GM23338 (cell line): Measurements from ENCODE around the gene PDE6A. TPM values are rescaled to one million over a fixed set of nuclear protein-coding genes. Genes with fewer than 3 reads are reported as not detected.

Source experiments
- ATAC-seq: fragments of 200-7000 bp; cut with Tn5 transposase; 3 replicates; pipeline ENCODE4 v1.9.1; 2020
- DNase-seq: peaks from one replicate; pipeline ENCODE4 v3.0.0-alpha.2; 2015; ENCODE audit warnings: low spot score
- H2AFZ ChIP-seq: fragments of 200-600 bp; sonication (generic); 2 replicates; pipeline ENCODE4 v1.8.0; 2016; ENCODE audit warnings: antibody characterized with exemption, mild to moderate bottlenecking, moderate library complexity
- H3F3A ChIP-seq: fragments of 200-600 bp; sonication (generic); replicated peaks from 2 replicates; pipeline ENCODE4 v1.8.0; 2017; ENCODE audit warnings: antibody characterized with exemption, mixed run types, low read depth
- H3K27ac ChIP-seq: fragments of 200-600 bp; sonication (generic); 2 replicates; pipeline ENCODE4 v1.6.1; 2016; ENCODE audit warnings: low read depth
- H3K27me3 ChIP-seq: fragments of 200-600 bp; sonication (generic); 2 replicates; pipeline ENCODE4 v1.8.0; 2016; ENCODE audit warnings: mild to moderate bottlenecking, mixed run types, moderate library complexity; ENCODE audit not compliant: insufficient read depth
- H3K36me3 ChIP-seq: fragments of 200-600 bp; sonication (generic); 2 replicates; pipeline ENCODE4 v1.8.0; 2016; ENCODE audit warnings: mild to moderate bottlenecking; ENCODE audit not compliant: insufficient read depth
- H3K4me1 ChIP-seq: fragments of 200-600 bp; sonication (generic); 2 replicates; pipeline ENCODE4 v1.8.0; 2016; ENCODE audit warnings: mild to moderate bottlenecking, moderate library complexity; ENCODE audit not compliant: insufficient read depth
- H3K4me2 ChIP-seq: fragments of 200-600 bp; sonication (generic); 2 replicates; pipeline ENCODE4 v1.7.1; 2017; ENCODE audit warnings: mixed run types
- H3K4me3 ChIP-seq: fragments of 200-600 bp; sonication (generic); 2 replicates; pipeline ENCODE4 v1.6.1; 2016; ENCODE audit warnings: mixed run types
- H3K79me2 ChIP-seq: fragments of 200-600 bp; sonication (generic); replicated peaks from 2 replicates; pipeline ENCODE4 v1.8.0; 2017; ENCODE audit warnings: mild to moderate bottlenecking; ENCODE audit not compliant: insufficient read depth
- H3K9me2 ChIP-seq: fragments of 200-600 bp; sonication (generic); 2 replicates; pipeline ENCODE4 v1.8.0; 2017; ENCODE audit not compliant: insufficient read depth
- H4K20me1 ChIP-seq: fragments of 200-600 bp; sonication (generic); replicated peaks from 2 replicates; pipeline ENCODE4 v1.8.0; 2017; ENCODE audit warnings: mild to moderate bottlenecking; ENCODE audit not compliant: insufficient read depth
- H3K27ac Mint-ChIP-seq: 2 replicates; pipeline ENCODE4 v1.8.0; 2020; ENCODE audit warnings: inconsistent platforms, mild to moderate bottlenecking, moderate library complexity, mixed read lengths
- H3K27me3 Mint-ChIP-seq: 3 replicates; pipeline ENCODE4 v1.8.0; 2022; ENCODE audit warnings: low read depth, mild to moderate bottlenecking, moderate library complexity, mixed read lengths, inconsistent platforms; ENCODE audit not compliant: insufficient read depth, poor library complexity
- H3K36me3 Mint-ChIP-seq: 3 replicates; pipeline ENCODE4 v1.8.0; 2021; ENCODE audit warnings: low read depth, mild to moderate bottlenecking, inconsistent platforms, moderate library complexity, mixed read lengths
- H3K4me1 Mint-ChIP-seq: 3 replicates; pipeline ENCODE4 v1.8.0; 2020; ENCODE audit warnings: mild to moderate bottlenecking, inconsistent platforms, mixed read lengths
- H3K4me3 Mint-ChIP-seq: 3 replicates; pipeline ENCODE4 v1.8.0; 2021; ENCODE audit warnings: moderate library complexity, mild to moderate bottlenecking, inconsistent platforms, mixed read lengths
- H3K9me3 Mint-ChIP-seq: 3 replicates; pipeline ENCODE4 v1.8.0; 2020; ENCODE audit warnings: moderate library complexity, mild to moderate bottlenecking, inconsistent platforms, mixed read lengths
- CREB1 ChIP-seq: fragments of 250-450 bp; sonication (Bioruptor Pico); IDR thresholded peaks from 2 replicates; pipeline ENCODE4 v1.5.0; 2020; ENCODE audit warnings: low read depth, mild to moderate bottlenecking, moderate library complexity
- ETS1 ChIP-seq: IDR thresholded peaks from 2 replicates; pipeline ENCODE4 v1.6.1; 2016; ENCODE audit warnings: antibody characterized with exemption
- EZH2 ChIP-seq: fragments of 200-600 bp; sonication (generic); IDR thresholded peaks from one replicate; pipeline ENCODE4 v1.8.0; 2017; ENCODE audit warnings: antibody characterized with exemption, mild to moderate bottlenecking, low read depth; ENCODE audit not compliant: unreplicated experiment
- EZH2phosphoT487 ChIP-seq: fragments of 200-600 bp; sonication (generic); IDR thresholded peaks from one replicate; pipeline ENCODE4 v1.8.1; 2018; ENCODE audit warnings: antibody characterized with exemption; ENCODE audit not compliant: unreplicated experiment
- JUNB ChIP-seq: IDR thresholded peaks from one replicate; pipeline ENCODE4 v1.6.1; 2016; ENCODE audit warnings: antibody characterized with exemption; ENCODE audit not compliant: unreplicated experiment
- NANOG ChIP-seq: IDR thresholded peaks from 2 replicates; pipeline ENCODE4 v1.6.1; 2016; ENCODE audit warnings: antibody characterized with exemption, borderline replicate concordance
- POLR2AphosphoS5 ChIP-seq: IDR thresholded peaks from 2 replicates; pipeline ENCODE4 v1.6.1; 2016; ENCODE audit warnings: antibody characterized with exemption, low read depth
- REST ChIP-seq: IDR thresholded peaks from one replicate; pipeline ENCODE4 v1.6.1; 2018; ENCODE audit warnings: antibody characterized with exemption; ENCODE audit not compliant: unreplicated experiment
- ZNF114 ChIP-seq: fragments of 250-450 bp; sonication (Bioruptor Pico); IDR thresholded peaks from 2 replicates; pipeline ENCODE4 v1.5.0; 2020; ENCODE audit warnings: mild to moderate bottlenecking, moderate library complexity
- ZNF331 ChIP-seq: fragments of 250-450 bp; sonication (Bioruptor Pico); IDR thresholded peaks from 2 replicates; pipeline ENCODE4 v1.5.0; 2020; ENCODE audit warnings: low read depth, mild to moderate bottlenecking, moderate library complexity
- ZNF462 ChIP-seq: fragments of 250-450 bp; sonication (Bioruptor Pico); IDR thresholded peaks from 2 replicates; pipeline ENCODE4 v1.5.0; 2020; ENCODE audit warnings: mild to moderate bottlenecking, moderate library complexity
- polyA plus RNA-seq: library from polyadenylated mRNA; unstranded; fragments of >200 nt; fragmentation: Nextera tagmentation; extraction: Ambion mirVana; gene quantifications from 2 replicates; pipeline ENCODE4 v1.2.1, GENCODE V29; 2016
- total RNA-seq: library from RNA; depleted of rRNA; stranded (reverse); fragments of >200 nt; shearing (Covaris generic); gene quantifications from 2 replicates; pipeline ENCODE4 v1.2.3, GENCODE V29; 2014
- TF ChIP-seq, protein P1 (sequence below), 2 experiments: fragments of 200-600 bp in 1 of 2; sonication (generic) in 1 of 2; conservative IDR thresholded peaks; 2 replicates each; pipeline versions ENCODE4 v1.5.1 to v1.6.1; 2016 to 2017; ENCODE audit warnings: antibody characterized with exemption in 2 of 2, low read depth in 2 of 2, mild to moderate bottlenecking in 2 of 2, moderate library complexity in 1 of 2

The PDE6A gene
- total and polyA plus RNA-seq, 2 experiments from 2014 or later: 0.08 TPM; not detected in 1

DNA sequence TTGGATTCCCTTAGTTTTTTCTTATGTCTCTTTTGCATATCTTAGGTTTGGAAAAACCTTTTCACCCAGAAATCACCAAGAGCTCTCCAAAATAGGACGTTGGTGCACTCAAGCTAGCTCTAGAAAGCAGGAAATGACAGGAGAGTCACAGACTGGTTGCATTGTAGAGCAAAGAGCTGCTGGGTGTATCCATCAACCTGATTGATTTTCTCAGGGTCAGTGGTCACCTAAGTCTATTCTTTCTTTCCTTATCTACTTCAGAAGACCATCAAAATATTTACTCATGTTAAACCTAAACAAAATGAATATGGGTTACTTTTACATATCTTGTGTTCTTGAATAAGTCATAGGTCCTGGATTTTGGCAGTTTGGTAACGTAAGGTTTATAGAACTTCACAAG, 30.8 kb upstream of the PDE6A start (continued):
- no peak for TF ChIP-seq POLR2AphosphoS5

DNA sequence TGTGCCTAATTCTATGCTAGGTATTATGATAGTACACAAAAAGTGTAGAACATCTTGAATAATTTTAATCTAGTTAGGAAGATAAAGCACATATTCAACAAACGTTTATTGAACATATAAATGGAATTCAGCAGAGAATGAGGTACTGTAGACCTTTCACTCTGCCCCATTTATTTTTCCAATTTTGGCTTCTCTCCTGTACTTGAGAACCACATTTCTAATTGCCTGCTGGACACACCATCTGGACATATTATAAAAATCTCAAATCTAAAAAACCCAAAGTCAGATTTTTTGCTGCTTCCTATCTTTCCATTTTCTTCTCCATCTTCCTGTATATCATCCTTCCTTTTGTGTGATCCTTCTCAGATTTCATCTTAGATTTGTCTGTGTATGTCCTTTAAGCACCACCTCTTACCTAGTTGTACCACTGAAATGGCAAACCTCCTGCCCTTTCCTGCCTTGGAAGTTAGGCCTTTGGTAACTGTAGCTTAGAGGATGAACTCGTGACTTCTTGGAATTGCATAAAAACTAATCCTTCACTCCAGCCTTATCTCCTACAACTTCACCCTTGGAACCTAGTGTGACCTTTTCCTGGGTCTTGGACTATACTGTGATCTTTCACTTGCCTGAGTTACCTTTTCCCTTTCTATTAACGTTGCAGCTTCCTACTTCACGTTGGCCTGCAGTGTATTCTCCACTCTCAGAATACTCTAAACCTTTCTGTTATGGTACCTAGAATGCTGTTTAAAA, 24.8 kb upstream of the PDE6A start:
- no peaks in the 10 kb centered on the region for H3K79me2 ChIP-seq
- H3K4me1 Mint-ChIP-seq: no peaks in the 10 kb centered on the region
- H3K27me3 Mint-ChIP-seq: no peaks in the 10 kb centered on the region
- no peaks in the 10 kb centered on the region for H3F3A ChIP-seq
- DNase-seq (no peak), ATAC-seq (no peak)
- no peaks in the 10 kb centered on the region for H3K36me3 Mint-ChIP-seq
- H4K20me1 ChIP-seq: no peaks in the 10 kb centered on the region
- no peak overlapping the region for H3K27ac Mint-ChIP-seq
- H3K27ac ChIP-seq: no peak overlapping the region
- no peaks in the 10 kb centered on the region for H3K4me1 ChIP-seq
- H3K36me3 ChIP-seq: no peaks in the 10 kb centered on the region; the same call in 1 of the 2 replicates
- no peak overlapping the region for H2AFZ ChIP-seq
- no peak overlapping the region for H3K4me2 ChIP-seq
- H3K9me2 ChIP-seq: no peaks in the 10 kb centered on the region
- no peaks in the 10 kb centered on the region; the same call in 2 of the 3 replicates for H3K9me3 Mint-ChIP-seq
- H3K4me3 Mint-ChIP-seq: no peak overlapping the region
- H3K4me3 ChIP-seq: no peak overlapping the region
- no peak for TF ChIP-seq ZNF462 (CRISPR knock-in tag)
- no peak for TF ChIP-seq JUNB
- no peak for TF ChIP-seq REST
- TF ChIP-seq EZH2: no peak
- TF ChIP-seq ETS1: no peak
- TF ChIP-seq POLR2AphosphoS5: no peak
- TF ChIP-seq EZH2phosphoT487: no peak
- TF ChIP-seq ZNF331 (CRISPR knock-in tag): no peak
- no peak for TF ChIP-seq ZNF114 (CRISPR knock-in tag)
- no peak for TF ChIP-seq NANOG
- TF ChIP-seq, protein P1, sequence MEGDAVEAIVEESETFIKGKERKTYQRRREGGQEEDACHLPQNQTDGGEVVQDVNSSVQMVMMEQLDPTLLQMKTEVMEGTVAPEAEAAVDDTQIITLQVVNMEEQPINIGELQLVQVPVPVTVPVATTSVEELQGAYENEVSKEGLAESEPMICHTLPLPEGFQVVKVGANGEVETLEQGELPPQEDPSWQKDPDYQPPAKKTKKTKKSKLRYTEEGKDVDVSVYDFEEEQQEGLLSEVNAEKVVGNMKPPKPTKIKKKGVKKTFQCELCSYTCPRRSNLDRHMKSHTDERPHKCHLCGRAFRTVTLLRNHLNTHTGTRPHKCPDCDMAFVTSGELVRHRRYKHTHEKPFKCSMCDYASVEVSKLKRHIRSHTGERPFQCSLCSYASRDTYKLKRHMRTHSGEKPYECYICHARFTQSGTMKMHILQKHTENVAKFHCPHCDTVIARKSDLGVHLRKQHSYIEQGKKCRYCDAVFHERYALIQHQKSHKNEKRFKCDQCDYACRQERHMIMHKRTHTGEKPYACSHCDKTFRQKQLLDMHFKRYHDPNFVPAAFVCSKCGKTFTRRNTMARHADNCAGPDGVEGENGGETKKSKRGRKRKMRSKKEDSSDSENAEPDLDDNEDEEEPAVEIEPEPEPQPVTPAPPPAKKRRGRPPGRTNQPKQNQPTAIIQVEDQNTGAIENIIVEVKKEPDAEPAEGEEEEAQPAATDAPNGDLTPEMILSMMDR (conservative IDR thresholded peaks at IDR 0.05; ENCODE audit: low read depth in 2 of 2): no peak
- no peak for TF ChIP-seq CREB1 (CRISPR knock-in tag)
- no peaks in the 10 kb centered on the region for H3K27me3 ChIP-seq
